ENCODE data around the gene NDP.

The NDP gene, protein sequence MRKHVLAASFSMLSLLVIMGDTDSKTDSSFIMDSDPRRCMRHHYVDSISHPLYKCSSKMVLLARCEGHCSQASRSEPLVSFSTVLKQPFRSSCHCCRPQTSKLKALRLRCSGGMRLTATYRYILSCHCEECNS

DNA sequence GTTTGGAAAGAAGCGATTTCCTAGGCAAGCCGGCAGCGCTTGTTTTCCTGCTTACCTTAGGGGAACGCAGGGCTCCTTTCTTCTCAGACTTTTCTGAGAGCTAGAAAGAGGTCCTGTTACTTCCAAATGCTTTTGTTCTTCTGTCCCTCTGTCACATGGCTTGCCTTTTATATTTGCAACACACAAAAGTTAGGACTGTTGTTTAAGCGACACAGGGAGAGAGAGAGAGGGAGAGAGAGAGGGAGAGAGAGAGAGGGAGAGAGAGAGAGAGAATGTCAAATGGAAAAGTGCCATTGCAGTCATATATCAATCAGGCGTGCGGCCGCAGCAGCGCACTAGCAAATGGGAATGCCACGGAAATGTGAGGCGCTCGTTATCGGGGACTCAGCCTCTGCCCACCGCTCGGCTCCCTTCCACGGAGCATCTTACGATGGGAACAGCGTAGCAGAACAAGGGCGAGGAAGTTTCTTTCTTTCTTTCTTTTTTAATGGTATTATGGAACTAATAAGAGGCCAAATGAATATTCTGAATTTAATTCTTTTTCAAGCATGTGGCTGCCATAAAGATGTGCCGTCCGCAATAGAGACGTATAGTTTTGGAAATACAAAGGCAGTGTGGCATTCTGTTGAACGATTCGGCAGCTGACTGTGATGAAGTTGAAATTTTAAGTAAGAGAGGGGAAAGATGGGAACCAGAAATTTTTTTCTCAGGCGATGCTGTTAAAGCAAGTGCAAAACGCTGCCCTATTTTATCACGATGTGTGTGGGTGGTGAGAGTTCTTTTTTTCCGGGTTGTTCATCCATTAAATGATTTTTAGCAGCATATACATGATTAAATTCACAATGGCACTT, at the start of gene NDP:
Gene NDP, minus strand, starts transcription at position 142 of the 851 bp plus-strand sequence. CDS start 14,745 bp downstream, outside the sequence.
- no peak for DNase-seq

DNA sequence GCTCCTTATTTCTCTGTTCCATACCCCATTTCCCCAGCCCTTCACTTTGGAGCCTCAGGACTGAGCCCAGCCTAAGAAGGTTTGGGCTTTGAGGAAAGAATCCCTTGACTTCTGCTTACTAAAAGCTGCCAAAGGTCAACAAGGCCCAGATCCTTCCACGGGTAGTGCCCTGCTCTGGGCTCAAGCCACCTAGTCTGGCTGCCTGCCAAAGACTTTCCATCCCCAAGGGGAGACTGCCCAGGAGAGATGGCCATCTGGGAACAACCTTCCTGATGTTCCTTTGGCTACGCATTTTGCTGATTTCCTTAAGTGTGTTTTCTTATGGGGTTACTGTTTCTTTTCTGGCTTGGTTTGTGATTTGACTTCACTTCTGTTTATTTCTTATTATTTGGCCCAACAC, 49.8 kb upstream of the NDP start:
- DNase-seq, result no peak

DNA sequence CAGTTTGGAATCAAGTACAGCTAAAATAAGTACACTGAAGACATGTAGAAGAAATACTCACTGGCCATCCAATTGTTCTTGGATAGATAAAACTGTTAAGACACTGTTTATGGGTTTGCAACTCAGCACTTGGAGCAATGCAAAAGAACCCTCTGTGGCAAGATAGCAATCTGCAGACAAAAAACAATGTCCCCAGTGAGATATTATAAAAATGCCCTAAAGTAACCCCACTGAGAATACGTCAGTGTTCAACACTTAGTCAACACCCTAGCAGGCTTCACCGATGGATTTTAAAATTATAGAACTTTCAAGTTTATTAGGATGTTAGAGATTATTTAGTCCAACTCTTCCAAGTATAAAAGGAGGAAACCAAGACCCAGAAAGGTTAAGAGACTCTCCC, 47.5 kb upstream of the NDP start:
- DNase-seq, result no peak

DNA sequence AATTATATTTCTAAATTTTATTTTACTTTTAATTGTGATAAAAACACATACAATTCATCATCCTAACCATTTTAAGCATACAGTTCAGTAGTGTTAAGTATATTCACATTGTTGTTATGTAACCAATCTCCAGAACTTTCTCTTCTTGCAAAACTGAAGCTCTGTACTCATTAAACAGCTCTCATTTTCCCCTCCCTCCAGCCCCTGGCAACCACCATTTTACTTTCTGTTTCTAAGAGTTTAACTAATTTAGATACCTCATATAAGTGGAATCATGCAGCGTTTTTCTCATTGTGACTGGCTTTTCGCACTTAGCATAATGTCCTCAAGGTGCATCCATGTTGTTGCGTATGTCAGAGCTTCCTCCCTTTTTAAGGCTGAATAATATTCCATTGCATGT, 46.7 kb upstream of the NDP start:
- DNase-seq, result no peak

DNA sequence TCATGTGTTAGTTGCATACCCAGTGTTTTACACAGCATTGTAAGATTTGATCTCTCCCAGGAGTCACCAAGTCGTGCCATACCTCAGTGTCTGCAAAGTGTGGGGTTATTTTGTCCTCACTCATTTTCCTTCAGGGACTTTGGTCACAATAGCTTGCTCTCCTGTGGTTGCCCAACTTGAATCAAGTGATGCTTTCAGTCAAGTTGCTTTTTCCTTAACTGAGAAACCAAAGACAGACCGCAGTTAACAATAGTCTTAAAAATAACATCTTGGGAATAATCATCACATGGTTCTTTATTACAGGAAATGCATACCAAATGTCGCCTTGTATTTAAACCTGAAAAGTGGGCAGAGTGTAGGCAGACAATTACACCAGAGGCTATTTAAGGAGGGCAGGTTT, 44.5 kb upstream of the NDP start:
- no peak for DNase-seq

DNA sequence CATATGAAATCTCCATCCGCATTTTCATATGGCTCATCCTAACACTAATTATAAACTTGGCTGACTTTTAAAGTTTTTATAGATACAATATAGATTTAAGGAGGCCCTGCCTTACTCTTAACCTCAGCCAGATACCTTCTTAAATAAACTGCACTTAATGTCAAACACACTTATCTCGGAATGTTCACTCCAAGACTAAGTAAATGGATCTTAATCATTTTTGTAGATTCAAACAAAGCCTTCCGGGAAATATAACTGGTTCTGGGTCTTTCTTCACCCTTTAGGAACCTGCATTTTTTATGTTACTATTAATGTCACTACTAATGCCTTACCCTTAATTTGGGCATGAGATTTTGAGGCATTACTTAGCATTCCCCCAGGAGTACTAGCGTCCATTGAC, 43.7 kb upstream of the NDP start:
- no peak for DNase-seq

DNA sequence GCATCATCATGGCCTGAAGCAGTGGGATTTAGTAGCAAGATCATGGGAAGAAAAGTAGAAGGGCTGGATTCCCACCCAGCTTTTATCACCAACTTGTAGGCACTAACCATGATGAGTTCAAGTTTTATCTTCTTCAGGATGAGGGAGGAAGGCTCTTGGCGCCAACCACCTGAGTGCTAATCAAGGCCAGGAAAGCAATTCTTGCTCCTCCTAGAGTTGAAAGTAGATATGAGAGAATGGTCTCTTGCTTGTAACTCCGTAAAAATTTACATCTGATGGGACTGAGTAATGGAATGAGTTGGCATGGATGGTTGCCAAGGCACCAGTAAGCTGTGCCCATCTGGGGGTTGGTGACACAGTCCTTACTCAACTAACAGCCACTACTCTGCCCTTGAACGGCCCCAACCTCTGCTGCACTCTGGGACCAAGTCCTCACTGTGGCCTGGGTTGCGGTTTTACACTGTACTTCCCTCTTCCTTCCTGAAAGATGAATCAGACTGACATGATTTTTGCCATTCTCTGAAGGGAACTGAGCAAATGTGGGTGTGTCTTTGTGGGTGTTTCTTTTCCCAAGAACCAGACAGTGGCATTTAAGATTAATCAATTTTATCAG, 39.4 kb upstream of the NDP start:
- peak; percentile 68 to 74 for DNase-seq

DNA sequence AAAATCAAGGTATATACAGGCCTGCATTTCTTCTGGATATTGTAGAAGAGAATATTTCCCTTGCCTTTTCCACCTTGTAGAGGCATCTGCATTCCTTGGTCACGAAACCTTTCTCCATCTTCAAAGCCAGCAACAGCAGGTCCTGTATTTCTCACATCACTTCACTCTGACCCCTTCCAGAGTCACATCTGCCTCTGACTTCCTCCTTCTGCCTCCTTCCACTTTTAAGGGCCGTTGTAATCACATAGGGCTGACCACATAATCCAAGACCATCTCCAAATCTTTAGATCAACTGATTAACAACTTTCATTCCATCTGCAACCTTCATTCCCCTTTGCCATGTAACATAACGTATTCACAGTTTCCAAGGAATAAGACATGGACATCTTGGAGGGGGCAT, 38.3 kb upstream of the NDP start:
- peak; percentile 11 to 30 for DNase-seq

DNA sequence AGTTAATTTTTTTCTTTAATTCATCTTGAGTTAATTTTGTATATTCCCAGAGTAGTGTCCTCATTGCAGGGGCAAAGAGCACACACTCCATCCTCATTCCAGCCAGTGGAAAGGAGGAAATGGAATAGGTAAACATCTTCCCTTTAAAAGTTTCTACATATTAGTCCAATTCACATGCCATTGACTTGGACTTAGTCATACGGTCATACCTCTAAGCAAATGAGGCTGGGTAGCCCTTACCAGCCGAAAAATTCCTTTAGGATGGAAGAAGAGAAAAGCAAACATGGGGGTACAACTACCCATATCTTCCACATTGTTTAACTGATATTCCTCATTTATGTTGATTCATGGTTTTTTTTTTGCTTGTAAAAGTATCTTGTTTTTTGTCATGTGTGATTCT, 37.4 kb upstream of the NDP start:
- no peak for DNase-seq

DNA sequence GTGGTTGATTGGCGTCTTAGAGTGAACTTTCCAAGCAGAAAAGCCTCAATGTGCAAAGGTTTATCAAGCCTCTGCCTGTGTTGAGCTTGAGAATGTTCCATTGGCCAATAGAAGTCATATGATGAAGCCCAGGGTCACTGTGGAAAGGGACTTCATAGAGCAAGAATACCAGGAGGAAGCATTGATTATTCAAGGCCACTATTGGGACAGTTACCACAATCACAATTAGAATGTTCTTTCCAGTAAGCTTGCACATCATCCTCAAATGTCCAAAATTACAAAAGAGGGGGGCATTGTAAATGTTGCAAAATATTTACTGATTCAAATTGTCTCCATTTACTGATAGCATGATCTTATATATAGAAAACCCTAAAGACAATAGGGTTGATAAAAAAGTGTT, 32.9 kb upstream of the NDP start:
- no peak for DNase-seq

DNA sequence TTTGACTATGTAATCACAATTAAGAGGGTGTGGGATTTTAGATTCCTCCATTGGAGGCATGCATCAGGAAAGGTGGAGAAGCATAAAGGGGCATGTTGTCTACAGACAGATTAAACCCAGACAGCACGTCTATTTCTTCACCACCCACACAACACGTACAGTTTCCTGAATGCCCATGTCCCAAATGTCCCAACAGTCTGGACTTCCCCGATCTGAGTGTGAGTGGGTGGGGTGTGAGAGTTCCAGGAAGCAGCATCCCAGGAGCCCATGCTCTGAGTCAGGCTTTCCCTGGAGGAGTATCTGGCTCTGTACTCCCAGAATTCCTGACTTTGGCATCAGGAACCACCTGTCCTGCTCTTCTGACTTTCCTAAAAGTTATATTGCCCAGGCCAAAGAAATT, 30.8 kb upstream of the NDP start:
- no peak for DNase-seq

DNA sequence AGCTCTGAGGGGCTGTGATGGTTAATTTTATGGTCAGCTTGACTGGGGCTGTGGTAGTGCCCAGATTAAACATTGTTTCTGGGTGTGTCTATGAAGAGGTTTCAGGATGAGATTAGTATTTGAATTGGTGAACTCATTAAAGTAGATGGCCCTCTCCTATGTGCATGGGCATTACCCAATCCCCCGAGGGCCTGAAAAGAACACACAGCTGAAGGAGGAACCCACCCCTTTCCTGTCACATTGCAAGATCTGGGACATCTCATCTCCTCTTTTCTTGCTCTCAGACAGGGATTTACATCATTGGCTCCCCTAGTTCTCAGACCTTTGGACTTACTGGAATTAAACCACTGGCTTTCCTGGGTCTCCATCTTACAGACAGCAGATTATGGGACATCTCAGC, 29.4 kb upstream of the NDP start:
- DNase-seq, result no peak

DNA sequence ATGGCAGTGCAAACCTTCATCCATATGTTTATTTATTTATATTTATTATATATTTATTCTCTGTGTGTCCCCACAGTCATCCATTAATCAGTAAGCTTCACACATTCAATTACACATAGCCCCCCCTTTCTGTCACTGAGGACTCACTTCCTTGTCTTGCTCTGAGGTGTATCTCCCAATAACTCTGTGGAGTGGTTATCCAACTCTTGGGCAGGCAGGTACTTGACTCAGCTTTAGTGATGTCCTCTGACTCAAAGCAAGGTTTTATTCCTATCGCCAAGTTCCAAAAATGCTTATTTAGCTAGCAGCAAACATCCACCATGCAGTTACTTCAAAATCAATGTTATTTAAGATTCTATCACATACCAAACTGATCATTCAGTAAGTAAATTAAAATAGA, 25.2 kb upstream of the NDP start:
- DNase-seq, result no peak

DNA sequence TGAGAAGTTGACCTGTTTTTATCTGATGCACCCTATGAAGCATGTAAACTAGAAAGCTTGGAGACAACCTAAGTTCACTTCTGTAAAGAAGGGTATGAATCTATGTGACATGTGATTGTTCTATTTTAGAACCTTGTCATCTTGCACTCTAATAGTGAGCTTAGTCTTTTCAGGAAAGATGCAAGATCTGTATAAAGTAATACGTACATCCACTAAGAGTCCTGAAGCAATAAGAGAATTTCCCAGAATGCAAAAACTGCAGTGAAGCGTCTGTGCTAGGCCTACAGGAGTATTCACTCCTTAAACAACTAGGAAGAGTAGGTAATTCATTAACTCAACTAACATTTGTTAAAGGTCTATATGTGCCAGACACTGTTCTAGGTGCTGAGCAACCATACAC, 23.3 kb upstream of the NDP start:
- DNase-seq, result no peak

DNA sequence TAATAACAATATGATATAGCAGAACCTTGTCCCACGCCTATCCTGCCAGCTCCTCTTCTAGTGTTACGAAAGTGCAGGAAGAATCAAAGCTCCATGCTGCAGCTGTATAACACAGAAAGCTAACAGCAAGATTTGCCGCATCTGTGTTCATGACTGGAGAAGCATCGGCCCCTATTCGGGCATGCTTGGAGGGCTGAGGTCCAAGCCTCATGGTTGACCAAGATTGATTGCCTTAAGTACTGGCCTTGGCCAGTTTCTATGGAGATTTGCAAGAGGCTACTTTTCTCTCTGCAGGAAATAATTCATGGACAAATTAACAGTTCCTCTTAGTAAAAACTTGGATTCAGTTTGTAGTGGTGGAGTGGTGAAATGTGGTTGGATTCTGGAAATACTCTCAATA, 12.9 kb upstream of the NDP start:
- no peak for DNase-seq

DNA sequence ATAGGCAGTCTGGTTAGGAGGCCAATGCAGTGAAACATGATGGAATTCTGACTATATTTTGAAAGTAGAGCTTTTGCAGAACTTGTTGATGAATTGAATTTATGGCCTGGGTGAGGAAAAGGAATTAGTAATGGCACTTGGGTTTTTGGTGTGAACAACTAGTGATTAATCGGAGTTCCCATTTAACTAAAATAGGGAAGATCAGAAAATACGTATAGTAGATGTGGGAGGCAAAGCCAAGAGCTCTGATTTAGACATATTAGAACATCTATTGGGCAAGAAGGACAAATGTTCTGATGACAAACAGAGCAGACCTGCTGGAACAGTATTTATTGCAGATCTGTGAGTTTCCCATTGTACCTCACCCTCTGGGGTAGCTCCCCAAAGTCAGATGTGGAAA, 12.3 kb upstream of the NDP start:
- DNase-seq, result no peak

DNA sequence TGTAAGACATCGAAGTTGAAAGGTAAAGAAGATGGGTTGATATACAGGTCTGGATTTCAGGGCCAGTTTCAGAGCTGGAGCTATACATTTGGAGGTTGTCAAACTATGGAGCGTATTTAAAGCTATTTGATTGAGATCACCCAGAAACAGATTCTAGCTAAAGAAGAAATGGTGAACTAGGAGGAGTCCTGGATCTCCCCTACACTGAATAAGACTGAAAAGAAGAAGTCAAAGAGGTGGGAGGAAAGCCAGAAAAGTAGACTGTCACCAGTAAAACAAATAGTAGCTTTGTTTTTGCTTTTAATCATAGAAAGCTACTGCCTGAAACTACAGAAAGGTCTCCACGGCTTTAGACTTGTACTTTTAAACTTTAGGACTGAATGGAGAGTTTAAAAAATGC, 5.0 kb upstream of the NDP start:
- no peak for DNase-seq

DNA sequence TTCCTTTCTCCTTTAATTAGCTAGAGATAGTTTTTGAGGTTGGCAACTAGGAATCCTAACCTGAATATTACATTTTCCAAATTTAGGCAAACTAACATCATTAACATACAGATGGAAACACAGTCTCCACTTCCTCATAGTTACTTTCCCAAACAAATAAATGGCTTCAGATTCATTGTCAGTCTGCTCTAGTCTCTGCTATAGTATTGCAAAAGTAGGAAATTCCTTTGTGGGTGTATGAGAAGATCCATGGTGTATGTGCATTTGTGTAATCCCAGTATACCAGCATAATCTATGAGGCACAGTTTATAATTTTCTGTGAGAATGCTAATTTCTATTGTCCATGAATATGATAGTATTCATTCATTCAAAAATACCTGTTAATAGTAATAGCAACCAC, 3.0 kb upstream of the NDP start:
- DNase-seq, result no peak

DNA sequence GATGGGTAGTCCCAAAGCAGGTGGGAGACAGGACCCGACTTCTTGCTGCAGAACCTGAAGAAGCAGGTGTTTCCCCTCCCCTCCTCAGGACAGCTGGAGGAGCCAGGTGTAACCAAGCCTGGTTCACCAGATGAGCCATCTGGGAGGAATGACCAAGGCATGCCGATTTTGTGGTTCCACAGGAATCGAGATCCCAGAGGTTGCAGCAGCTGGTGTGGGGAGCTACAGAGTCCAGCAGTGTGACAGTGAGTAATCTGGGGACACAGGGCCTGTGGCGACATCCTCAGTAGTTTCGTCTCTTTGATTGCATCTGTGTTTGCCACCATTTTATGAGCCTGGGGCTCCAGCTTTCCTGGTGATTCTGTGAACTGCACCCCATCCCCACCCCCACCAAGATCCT, 2.6 kb upstream of the NDP start:
- DNase-seq, result no peak

DNA sequence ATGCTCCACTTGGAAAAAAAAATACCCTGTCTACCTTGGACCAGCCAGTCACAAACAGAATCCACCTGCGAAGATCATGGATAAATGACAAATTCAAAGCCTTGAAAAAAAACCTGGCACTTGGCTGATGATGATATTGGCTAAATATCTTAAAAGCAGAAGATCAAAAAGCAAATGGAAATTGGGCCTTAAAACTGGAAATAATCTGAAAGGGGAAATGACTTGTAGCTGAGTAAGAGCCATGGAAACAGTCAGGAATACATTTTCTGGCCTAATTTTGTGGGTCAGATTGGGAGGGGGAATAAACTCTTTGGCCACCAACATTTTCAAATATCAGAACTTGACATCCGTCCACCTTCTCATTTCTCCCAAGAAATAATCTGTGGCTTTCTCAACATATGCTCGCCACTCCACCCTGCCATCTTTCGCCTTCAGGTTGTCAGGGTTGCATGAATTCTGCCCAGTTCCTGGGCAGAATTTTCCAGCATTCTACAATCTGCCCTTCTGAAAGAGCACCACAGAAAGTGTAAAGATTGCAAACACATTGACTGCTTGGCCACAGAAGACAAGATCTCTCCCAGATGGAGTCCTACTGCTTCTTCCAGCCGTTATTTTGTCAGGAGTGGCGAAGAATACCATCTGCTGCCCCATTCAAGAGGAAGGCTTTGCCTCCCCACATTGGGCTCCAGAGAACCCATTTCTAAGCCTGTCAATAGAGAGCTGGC, 1.7 kb upstream of the NDP start:
- DNase-seq, result no peak

DNA sequence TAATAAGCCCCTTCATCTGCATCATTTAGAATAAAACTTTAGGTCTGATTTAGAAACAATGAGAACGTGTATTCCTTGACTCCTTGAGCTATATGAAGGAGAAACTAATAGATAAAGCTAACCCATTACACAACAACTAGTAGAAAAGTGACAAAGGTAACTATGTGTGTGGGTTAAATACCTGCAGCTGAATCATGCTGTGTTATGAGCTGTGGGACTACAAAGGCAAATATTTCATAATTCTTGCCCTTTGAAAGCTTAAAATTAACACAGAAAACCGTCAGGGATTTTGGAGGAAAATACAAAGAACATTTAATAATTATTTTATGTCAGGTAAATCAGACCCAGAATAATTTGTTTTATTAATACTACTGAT, 898 bp upstream of the NDP start:
- no peak for DNase-seq

DNA sequence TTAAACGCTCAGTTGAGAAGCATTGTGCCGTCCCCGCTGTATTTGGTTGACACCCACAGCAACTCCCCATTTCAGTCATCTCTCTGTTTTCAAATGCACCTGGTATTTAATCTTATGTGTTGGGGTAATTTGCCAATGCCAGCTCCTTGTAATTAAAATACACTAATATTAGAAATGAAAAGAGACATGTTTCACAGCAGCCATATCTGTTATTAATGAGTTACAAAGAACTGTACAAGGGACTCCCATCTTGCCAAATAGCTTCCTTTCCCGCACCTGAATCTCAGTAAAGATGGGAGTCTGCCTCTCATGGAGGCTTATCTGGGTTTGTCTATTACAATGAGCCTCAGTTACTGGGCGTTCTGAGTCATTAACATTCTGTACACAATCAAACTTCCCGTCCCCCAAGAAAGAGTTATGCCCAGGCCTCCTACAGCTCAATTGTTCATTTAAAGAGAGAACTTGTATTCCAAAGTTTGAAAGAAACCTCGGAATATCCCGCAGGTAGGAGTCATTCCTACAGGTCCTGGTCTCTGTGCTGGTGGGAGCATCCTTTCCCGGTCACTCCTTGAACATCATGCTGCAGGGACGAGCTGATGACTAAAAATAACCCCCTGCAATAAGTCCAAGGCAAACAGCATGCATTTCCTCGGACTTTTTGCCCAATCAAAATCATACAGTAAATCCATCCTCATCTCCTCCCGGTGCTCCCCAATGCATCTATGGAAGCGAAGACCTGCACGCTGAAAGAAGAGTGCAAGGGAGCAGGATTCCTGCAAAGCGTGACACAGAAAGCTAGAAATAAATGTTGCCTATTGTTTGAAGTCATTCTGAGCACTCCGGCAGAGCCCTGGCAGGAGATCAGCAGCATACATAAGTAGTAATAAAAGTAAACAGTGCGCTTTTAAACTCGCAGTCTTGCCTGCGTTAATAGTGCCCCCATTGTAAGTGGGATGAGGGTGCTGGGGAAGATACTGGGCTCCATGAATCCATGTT, 926 bp downstream of the NDP start:
- DNase-seq, result no peak

DNA sequence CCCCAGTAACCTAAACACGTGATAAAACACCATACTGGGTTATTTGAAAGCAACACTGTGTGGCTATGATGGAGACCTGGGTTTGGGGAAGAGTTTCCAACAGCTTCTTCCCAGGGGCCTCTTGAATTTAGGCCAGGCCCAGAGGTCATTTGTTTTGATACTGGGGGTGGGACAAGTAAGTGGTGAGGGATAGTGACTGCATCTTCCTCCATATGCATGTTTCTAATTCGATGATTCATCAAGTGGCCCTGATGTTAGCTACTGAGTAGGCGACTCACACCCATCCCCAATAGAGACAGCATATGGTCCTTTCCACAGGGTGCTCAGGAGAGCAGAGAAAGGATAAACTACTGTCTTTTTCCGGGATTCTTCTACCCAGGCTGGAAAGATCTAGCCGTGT, 2.7 kb downstream of the NDP start:
- DNase-seq, result no peak

All from Kasumi-1 (cell line).